ENCODE results near the gene PDE4D.

The PDE4D gene

DNA sequence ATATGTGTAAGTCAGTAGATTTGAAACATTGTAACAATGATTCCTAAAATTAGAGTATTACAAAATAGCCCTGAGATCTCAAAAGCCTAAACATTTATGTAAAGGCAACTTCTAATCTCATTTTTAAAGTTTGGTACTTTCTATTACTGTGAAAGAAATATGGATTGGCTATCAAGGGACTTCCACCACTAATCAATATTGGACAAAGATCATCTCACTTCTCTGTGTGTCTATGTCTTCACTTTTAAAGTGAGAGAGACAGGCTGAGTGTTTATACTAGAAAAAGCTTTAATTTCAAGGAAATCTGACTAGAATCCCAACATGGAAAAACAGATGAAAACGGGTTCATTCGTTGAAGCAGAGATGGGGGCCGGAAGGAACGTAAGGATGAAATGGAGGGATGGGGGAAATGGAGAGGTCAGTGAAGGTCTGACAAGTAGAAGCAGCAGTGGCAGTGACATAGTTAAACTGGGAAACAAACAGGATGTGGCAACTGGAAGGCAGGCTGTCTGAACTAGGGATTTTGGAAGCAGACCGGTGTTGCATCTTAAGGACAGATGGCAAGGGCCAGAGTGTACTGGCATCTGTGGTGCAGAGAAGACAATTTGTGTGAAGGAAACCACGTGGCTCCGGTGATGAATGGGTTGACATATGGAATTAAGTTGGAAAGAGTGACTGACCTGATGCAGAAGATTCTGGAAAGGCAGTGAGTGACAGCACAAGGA is 60.8 kb downstream of the PDE4D start:
- FAIRE-seq: no peak
- no peak for DNase-seq (ENCODE audit: insufficient read length, low spot score)
- TF ChIP-seq, protein P1, sequence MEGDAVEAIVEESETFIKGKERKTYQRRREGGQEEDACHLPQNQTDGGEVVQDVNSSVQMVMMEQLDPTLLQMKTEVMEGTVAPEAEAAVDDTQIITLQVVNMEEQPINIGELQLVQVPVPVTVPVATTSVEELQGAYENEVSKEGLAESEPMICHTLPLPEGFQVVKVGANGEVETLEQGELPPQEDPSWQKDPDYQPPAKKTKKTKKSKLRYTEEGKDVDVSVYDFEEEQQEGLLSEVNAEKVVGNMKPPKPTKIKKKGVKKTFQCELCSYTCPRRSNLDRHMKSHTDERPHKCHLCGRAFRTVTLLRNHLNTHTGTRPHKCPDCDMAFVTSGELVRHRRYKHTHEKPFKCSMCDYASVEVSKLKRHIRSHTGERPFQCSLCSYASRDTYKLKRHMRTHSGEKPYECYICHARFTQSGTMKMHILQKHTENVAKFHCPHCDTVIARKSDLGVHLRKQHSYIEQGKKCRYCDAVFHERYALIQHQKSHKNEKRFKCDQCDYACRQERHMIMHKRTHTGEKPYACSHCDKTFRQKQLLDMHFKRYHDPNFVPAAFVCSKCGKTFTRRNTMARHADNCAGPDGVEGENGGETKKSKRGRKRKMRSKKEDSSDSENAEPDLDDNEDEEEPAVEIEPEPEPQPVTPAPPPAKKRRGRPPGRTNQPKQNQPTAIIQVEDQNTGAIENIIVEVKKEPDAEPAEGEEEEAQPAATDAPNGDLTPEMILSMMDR (IDR thresholded peaks at IDR 0.05; ENCODE audit: insufficient read depth, missing control alignments): no peak

DNA sequence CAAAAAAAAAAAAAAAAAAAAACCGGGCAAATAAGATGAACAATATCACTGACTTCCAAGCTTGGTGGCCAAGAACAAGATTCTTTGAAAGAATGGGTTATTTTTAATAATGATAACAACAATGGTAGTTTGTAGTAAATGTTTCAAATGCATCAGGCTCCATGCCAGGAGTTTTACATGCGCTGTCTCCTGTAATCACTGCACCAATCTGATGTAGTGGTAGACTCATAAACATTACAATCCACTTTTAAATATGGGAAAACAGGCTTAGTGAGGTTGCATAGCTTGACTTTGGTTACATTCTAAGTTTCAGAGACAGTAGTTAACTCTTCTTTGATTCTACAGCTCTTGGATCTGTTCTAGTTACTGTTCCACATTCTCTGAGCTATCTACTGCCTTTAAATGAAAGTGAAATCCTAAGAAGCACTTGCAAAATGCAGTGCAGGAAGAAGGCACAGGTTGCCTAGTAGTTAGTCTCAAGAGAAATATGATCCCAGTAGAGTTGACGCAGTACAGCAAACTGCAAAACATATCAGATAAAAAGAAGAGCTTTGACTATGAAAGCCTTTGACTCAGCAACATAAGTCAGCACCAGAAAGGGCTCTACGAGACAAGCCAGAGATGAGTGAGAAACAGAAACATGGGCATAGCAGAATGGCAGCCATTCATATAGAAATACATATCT is 62.1 kb downstream of the PDE4D start:
- FAIRE-seq: no peak
- TF ChIP-seq, protein P1 (IDR thresholded peaks at IDR 0.05; ENCODE audit: insufficient read depth, missing control alignments): no peak
- no peak for DNase-seq (ENCODE audit: insufficient read length, low spot score)

DNA sequence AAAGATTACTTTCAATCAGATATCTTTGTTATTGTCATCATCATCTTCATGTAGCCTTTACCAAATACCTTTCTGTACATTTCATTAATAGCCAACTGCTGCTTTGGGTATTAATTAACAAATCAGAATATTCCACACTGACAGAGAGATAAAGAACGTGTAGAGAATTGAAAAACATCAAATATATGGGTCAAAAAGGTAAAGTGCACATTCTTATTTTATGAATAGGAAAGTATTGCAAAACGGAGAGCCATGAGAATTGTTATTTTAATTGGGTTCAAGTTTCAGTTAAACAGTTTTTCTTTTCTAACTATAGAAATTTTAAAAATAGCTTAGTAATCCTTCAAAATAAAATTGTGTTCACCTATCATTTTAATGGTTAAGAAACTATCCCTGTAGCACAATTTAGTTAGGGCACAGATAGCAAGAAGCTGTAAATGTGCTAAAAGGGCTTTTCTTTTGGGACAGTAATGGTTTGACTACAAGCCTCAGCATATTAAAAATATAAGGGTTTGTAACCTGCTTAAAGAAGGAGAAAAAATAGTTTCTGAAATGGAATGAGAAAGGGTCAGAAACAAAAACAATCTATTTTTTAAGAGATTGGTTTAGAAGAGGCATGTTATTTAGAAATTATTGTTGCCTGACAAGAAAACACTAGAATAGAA is 62.9 kb downstream of the PDE4D start:
- TF ChIP-seq, protein P1 (IDR thresholded peaks at IDR 0.05; ENCODE audit: insufficient read depth, missing control alignments): no peak
- no peak for FAIRE-seq
- no peak for DNase-seq (ENCODE audit: insufficient read length, low spot score)

DNA sequence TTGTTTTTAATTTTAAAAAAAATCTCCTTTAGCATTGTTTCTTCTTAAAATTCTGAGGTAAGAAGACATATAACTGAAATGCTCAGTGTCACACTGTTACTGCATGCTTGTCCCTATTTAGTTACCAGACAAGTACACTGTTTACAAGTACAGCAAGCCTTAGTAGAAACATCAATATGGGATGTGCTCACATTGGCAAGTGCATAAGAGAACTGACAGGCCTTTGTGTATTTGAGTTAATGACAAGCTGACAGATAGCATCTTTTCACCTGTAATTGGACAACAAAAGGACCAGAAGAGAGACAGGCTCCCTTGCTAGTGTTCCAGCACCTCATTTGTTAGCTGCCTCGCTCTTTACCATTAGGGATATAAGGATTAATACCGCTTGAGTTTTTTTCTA is 63.6 kb downstream of the PDE4D start:
- TF ChIP-seq, protein P1 (IDR thresholded peaks at IDR 0.05; ENCODE audit: insufficient read depth, missing control alignments): no peak
- no peak for DNase-seq (ENCODE audit: insufficient read length, low spot score)
- FAIRE-seq: no peak

DNA sequence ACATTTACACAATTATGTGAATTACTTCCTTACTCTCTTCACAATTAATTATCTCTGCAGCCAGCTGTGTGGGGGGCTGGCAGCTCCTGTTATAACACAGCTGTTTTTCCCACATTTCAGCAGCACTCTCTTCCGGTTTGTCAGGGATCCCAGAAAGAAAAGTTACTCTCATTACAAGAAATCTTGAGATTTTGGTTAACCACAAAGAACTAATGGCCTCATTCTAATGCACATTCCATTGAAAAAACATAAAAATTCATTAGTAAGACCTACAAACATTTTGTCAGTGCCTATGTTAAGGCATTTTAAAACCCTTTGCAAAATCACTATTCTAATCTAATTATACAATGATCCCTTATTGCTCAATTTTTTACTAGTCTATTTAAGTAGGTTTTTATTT is 64.1 kb downstream of the PDE4D start:
- TF ChIP-seq, protein P1 (IDR thresholded peaks at IDR 0.05; ENCODE audit: insufficient read depth, missing control alignments): no peak
- no peak for DNase-seq (ENCODE audit: insufficient read length, low spot score)
- FAIRE-seq: no peak

DNA sequence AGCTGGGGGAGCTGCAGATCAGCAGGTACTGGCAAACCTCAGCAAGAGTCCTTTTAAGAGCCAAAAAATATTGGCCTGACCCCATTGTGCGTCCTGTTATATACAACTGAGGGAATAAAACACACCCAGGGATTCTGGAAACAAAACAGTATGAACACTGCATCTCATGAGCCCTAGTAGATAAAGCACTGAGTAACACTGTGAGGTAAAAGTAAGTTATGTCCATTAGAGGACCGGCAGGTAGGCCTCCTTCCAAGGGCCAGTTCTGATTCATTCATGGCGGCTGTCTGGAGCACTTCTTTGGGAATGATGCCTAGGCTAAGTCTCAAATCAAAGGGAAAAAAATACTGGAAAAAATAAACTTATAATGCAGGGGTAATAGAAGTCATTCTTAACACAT is 64.9 kb downstream of the PDE4D start:
- TF ChIP-seq, protein P1 (IDR thresholded peaks at IDR 0.05; ENCODE audit: insufficient read depth, missing control alignments): no peak
- no peak for DNase-seq (ENCODE audit: insufficient read length, low spot score)
- no peak for FAIRE-seq
